DND-41 (cell line): ENCODE measurements around the gene PCK2.

Experiments
- CTCF ChIP-seq: IDR thresholded peaks from 2 replicates; pipeline ENCODE4 v1.5.1; 2012; ENCODE audit warnings: borderline replicate concordance, low read length, moderate library complexity, mild to moderate bottlenecking; ENCODE audit not compliant: poor library complexity, severe bottlenecking; ENCODE audit errors: extremely low read depth
- EZH2 ChIP-seq: IDR thresholded peaks from 3 replicates; pipeline ENCODE4 v1.6.1; 2012; ENCODE audit warnings: borderline replicate concordance, low read depth, mild to moderate bottlenecking, moderate library complexity, low read length, inconsistent platforms; ENCODE audit not compliant: severe bottlenecking

- TF ChIP-seq EZH2 (no peak), CTCF (no peak)
Measured at GRCh38 chr14:24085215-24085614, 8.9 kb upstream of the PCK2 start.
